NCI-H1417 (cell line): ENCODE results near the gene GAK.
"Not testable (repeated sequence)": the region's sequence is repeated elsewhere in the genome, so short reads cannot be mapped to it uniquely, and the experiment has no call there.

Source experiments
- DNase-seq, 3 experiments: peaks; one replicate each; lab custom pipeline; 2025; lab: John Stamatoyannopoulos, UW

The GAK gene

DNA sequence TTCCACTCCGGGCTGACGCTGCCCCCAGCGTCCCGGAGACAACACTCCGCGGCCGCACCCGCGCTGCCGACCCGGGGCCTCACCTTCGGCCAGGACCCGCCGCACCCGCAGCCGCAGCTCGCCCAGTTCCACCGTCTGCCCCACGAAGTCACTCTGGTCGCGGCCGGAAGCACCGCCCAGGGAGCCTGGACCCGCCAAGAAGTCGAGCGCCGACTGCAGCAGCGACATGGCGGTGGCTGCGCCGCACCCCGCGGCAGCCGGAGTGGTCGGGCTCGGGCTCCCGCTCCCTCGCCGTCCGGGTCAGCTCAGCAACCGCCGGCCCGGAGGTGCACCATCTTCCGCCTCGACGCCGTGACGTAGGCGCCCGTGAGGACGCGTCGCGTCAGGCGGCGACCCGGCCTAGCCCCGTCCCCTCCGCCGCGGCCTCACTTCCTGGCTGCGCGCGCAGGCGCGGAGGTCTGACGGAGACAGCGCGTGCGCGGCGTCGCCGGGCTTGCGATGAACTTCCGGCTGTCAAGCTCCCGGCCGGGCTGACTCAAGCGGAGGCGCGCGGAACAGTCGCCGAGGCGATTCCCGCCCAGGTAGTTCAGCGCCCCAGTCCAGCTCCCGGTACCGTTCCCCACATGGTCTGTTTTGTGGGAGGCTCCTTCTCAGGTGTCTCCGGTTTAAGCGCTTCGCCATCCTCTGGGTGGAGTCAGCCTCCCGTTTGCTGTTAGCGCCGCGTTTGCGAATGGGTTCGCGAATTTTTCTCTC is at the start of gene GAK, which contains the start of gene TMEM175:
Gene GAK, minus strand, starts transcription at position 357 of the 753 bp plus-strand sequence. Its CDS starts 129 bp downstream, at position 228.
Gene TMEM175, plus strand, starts transcription at position 501 of the 753 bp plus-strand sequence. CDS start 15,280 bp downstream, outside the sequence.
- peak; percentile 94 to 99 (median 95) for DNase-seq

- DNase-seq = no peak
Observed at GRCh38 chr4:978957-979701, 47.0 kb upstream of the GAK start.

DNA sequence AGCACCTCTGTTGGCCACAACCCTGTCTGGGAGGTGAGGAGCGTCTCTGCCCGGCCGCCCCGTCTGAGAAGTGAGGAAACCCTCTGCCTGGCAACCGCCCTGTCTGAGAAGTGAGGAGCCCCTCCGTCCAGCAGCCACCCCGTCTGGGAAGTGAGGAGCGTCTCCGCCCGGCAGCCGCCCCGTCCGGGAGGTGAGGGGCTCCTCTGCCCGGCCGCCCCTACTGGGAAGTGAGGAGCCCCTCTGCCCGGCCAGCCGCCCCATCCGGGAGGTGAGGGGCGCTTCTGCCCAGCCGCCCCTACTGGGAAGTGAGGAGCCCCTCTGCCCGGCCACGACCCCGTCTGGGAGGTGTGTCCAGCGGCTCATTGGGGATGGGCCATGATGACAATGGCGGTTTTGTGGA is 43.9 kb upstream of the GAK start:
- not testable (repeated sequence) for DNase-seq

- no peak for DNase-seq
Observed at GRCh38 chr4:974668-975067, 42.6 kb upstream of the GAK start.

- peak; percentile 61 to 86 (median 73) for DNase-seq
Observed at GRCh38 chr4:973431-974397, 41.6 kb upstream of the GAK start, which contains the start of gene DGKQ. Gene DGKQ (minus strand): TSS chr4:973569. CDS start chr4:973482, 87 bp downstream.

DNA sequence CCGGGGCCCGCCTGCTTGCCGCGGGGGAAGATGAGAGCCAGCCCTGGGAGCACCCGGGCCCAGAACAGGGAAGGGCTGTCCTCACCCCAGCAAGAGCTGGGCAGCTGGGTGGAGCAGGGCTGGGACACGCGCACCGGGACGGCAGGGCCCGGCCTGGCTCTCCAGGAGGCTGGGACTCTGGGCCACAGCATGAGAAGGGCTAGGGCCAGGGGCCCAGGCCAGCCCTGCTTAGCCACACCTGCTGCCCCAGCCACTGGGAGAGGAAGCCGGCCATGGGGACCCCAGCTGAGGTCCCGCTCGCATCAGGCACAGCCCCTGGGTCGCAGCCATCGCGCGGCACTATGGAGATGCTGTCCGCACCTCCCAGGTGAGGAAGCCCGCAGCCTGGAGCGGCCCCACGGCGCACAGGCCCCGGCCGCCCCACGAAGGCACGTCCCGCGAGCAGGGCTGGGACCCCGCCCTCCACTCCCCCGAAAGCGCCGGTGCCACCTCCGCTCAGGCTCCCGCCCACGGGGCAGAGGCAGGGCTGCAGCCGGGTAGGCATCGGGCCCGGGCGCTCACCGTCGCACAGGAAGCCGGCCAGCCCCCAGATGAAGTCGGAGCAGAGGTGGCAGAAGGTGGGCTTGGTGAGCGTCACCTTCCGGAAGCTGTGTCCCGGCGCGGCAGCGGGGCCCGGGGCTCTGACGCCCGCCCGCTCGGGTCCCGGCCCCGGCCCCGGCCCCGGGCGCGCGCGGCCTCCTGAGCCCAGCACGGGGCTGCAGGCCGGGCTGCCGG is 40.7 kb upstream of the GAK start:
- peak; percentile 29 to 52 (median 48) for DNase-seq

GRCh38 chr4:971666-972500 is 39.8 kb upstream of the GAK start:
- no peak for DNase-seq

GRCh38 chr4:970854-971520 is 38.9 kb upstream of the GAK start:
- no peak for DNase-seq

GRCh38 chr4:970046-970745 is 38.1 kb upstream of the GAK start:
- DNase-seq = no peak

DNA sequence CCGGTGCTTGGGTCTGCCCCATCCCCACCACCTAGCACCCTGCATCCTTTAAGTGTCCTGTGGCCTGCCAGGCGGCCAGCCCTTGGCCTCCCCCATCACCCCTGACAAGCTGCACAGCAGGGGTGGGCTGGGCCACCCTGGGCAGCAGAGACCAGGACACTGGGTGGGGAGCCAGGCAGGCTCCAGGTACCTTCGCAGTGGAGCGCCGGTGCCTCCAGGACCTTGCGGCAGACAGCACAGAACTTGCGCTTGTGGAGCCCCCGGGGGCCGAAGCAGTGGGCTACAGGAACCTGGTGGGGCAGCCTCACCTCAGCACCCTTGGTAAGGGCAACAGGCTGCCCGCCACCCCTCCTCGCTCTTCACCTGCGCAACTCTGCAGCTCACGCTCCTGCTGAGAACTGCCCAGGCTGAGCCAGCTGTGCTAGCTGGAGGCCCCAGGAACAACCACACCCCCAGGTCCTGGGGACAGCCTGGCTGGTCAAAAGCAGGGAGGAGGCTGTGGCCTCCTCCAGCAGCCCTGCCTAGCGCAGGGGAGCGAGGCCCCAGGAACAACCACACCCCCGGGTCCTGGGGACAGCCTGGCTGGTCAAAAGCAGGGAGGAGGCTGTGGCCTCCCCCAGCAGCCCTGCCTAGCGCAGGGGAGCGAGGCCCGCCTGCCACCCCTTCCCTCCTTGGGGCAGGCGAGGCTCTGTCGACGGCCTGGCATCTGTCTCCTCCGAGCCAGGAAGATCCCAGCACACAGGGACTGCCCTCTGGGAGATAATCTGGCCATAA is 36.7 kb upstream of the GAK start:
- DNase-seq = peak in 2 of 3 experiments; percentile 43 to 55

DNA sequence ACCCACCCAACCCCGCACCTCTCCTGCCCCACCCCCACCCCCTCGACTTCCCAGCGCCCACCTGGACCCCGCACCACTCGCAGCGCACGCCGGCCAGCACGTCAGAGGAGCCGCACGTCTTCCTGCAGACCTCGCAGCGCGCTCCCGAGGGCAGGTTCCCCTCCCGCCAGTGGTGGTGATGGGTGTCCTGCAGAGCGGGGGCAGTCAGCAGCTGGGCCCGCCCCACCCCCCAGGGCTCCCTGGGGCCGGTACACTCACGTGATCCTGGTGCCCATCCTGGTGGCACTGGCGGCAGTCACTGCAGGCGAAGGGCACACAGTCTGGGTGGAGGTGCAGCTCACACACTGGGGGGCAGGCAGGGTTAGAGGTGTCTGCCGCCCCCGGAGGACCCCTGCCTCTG is 36.1 kb upstream of the GAK start:
- peak in 2 of 3 experiments; percentile 55 to 70 for DNase-seq

DNA sequence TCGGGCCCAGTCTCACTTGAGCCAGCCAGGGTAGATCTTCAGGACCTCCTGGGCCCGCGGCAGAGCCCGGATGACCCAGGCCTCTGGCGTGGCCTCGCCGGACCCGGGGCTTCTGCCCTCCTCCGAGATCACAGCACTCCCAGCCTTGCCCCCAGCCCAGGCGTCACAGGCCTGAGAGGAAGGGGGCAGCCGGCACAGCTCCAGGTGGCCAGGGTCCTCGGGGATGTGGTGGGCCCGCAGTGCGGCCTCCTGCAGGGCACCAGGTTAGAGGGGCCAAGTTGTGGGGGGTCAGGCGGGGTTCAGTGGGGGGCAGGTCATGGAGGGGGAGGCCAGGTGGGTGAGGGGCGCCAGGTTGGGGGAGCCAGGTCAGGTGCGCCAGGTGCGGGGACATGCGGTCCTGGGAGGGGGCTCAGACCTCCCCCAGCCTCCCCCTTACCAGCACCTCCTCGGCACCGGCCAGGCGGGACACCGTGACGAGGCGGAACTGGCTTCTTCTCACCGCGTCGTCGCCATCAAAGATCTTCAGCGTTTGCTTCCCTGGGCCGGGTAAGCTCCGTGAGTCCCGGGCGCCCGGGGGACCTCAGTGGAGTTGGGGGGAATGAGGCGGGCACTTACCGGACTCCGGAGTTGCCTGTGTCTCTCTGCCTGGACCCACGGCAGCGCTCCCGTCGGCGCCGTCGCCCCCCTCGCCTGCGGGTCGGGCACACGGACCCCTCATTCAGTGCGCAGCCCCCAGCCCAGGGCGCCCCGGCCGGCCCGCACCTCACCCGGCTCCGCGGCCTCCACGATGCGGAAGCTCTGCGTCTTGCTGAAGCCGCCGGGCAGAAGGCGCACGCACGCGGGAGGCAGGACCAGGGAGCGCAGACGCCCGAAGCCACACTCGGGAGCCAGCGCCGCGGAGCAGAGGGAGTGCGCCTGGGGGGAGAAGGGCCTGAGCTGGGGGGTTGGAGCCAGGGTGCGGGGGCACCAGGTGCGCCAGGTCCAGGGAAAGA is 35.3 kb upstream of the GAK start:
- no peak for DNase-seq

DNA sequence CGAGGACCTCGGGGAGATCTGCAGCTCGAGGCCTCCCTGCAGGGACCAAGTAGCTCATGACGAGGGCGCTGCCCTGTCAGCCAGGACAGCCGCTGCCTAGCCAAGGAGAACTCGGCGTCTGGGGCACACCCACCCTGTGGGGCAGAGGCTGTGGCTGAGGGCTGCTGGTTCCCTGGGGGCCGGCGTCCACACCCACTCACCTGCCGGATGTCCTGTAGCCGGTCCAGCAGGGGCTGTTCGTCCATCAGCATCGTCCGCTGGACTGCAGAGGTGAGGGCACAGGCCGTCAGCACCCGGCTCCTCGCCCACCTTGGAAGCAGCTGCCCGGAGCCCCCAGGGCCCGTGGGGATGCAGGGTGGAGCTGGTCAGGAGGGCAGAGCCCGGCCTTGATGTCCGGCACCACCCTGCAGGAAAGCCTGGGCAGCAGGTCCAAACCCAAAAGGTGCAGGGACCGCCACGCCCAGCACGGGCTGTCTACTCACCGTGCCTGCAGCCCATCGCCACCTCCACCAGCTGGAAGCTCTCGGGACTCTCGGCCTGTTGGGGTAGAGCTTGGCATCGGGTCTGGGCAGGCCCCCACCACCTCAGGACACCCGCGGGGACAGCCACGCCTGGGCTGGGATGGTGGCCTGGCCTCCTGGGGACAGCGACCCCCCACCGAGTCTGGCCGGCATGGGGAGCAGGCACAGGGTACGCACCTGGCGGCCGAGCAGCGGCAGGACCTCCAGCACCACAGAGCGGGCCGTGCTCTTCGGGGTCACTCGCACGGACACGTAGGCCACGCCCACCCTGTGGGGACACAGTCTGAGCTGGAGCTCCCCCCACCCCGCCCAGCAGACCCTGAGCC is 34.4 kb upstream of the GAK start:
- no peak for DNase-seq

DNA sequence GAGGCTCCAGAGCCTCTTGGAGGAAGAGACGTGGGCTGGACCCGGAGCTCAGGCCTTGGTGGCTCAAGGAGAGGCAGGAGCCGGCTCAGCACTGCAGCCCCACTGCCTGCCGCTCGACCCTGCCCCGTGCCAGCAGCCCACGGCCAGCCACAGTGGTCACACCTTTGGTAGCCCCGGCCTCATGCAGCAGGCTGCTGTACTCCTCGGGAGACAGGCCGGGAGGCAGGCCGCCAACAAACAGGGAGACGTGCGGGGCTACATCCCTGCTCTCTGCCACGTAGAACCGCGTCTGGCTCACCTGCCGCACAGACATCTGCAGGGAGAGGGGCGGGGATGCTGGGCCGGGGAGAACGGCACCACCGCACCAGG is 33.6 kb upstream of the GAK start:
- no peak for DNase-seq

DNA sequence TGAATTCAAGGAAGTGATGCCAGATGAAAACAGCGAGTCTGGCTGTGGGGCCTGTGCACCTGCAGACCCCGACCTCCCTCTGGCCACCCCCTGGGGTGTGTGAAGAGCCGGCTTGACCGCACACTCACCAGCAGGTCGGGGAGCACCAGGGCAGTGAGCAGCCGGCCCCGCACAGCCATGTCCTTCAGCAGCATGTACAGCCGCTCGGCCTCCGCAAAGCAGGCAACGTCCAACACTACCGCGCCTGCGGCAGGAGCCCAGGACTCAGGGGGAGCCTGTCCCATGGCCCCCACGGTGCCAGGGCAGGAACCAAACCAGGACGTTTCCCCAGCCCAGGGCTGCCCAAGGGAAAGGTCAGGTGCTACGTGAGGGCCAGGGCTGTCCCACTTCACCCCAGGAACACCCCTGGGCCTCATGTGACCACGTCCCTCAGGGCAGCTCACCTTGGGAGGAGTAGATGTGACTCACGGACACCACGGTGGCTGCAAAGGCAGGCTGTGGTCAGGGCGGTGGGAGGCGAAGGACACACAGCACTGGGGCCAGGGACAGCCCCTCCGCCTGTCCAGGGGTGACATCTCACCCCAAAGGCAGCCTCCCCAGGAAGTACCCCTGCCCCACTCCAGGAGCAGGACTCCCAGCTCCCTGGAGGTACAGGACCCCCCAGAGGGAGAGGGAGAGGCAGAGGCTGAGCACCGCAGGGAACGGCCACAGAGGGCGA is 33.1 kb upstream of the GAK start:
- DNase-seq = no peak
